WI38 (cell line): ENCODE data around the gene PIK3CD.
"Not testable (repeated sequence)": the region's sequence is repeated elsewhere in the genome, so short reads cannot be mapped to it uniquely, and the experiment has no call there.

Source experiments
- H3K4me3 ChIP-seq: 2 replicates; pipeline ENCODE4 v1.5.1; 2011; ENCODE audit warnings: low read depth, mild to moderate bottlenecking, control low read depth, low read length
- CTCF ChIP-seq: IDR thresholded peaks from 2 replicates; pipeline ENCODE4 v1.5.1; 2012; ENCODE audit warnings: low read depth, mild to moderate bottlenecking, control low read depth, low read length

The PIK3CD gene

GRCh38 chr1:9758559-9759121, 107.1 kb downstream of the PIK3CD start:
- H3K4me3 ChIP-seq = no peak overlapping the region
- no peak for TF ChIP-seq CTCF

- no peak for TF ChIP-seq CTCF
- H3K4me3 ChIP-seq = no peak overlapping the region
Observed at GRCh38 chr1:9759939-9760338, 108.4 kb downstream of the PIK3CD start.

- TF ChIP-seq CTCF = no peak
- no peak overlapping the region for H3K4me3 ChIP-seq
Observed at GRCh38 chr1:9760824-9761223, 109.3 kb downstream of the PIK3CD start.

GRCh38 chr1:9761855-9762254, 110.3 kb downstream of the PIK3CD start:
- H3K4me3 ChIP-seq = no peak overlapping the region
- TF ChIP-seq CTCF = no peak

- H3K4me3 ChIP-seq = not testable (repeated sequence)
Observed at GRCh38 chr1:9762446-9762845, 110.9 kb downstream of the PIK3CD start.

- no peak overlapping the region for H3K4me3 ChIP-seq
- no peak for TF ChIP-seq CTCF
Observed at GRCh38 chr1:9763914-9764313, 112.4 kb downstream of the PIK3CD start.

GRCh38 chr1:9764550-9764949, 113.0 kb downstream of the PIK3CD start:
- no peak for TF ChIP-seq CTCF
- H3K4me3 ChIP-seq = no peak overlapping the region

- TF ChIP-seq CTCF = no peak
- no peak overlapping the region for H3K4me3 ChIP-seq
Observed at GRCh38 chr1:9766759-9767442, 115.4 kb downstream of the PIK3CD start.
